Endodermal cell (in vitro differentiated cells): ENCODE measurements around the gene TFDP3. TPM values are rescaled to one million over a fixed set of nuclear protein-coding genes. Genes with fewer than 3 reads are reported as not detected.

Source experiments
- DNase-seq: peaks from one replicate; pipeline ENCODE4 v3.0.0-alpha.2; 2017
- H3K27ac ChIP-seq: 2 replicates; pipeline ENCODE4 v1.5.1; 2013; ENCODE audit warnings: mild to moderate bottlenecking, low read depth, low read length, moderate library complexity
- H3K27me3 ChIP-seq: 2 replicates; pipeline ENCODE4 v1.6.1; 2013; ENCODE audit warnings: mild to moderate bottlenecking, low read length, moderate library complexity; ENCODE audit not compliant: insufficient read depth, control insufficient read depth, poor library complexity, severe bottlenecking
- H3K36me3 ChIP-seq: 2 replicates; pipeline ENCODE4 v1.7.0; 2013; ENCODE audit warnings: mild to moderate bottlenecking, low read length, moderate library complexity; ENCODE audit not compliant: control insufficient read depth, insufficient read depth
- H3K4me1 ChIP-seq: one replicate; pipeline ENCODE4 v1.7.0; 2013; ENCODE audit warnings: low read length; ENCODE audit not compliant: control insufficient read depth, insufficient read depth
- H3K4me3 ChIP-seq: 2 replicates; pipeline ENCODE4 v1.5.1; 2013; ENCODE audit warnings: mild to moderate bottlenecking, low read length, moderate library complexity
- H3K9ac ChIP-seq: 2 replicates; pipeline ENCODE4 v1.6.1; 2013; ENCODE audit warnings: mild to moderate bottlenecking, low read length, moderate library complexity; ENCODE audit not compliant: poor library complexity, severe bottlenecking; ENCODE audit errors: extremely low read depth
- H3K9me3 ChIP-seq: 2 replicates; pipeline ENCODE4 v1.6.1; 2013; ENCODE audit warnings: mild to moderate bottlenecking, low read length, moderate library complexity; ENCODE audit not compliant: control insufficient read depth
- H3K27ac Mint-ChIP-seq: 2 replicates; pipeline ENCODE4 v1.8.0; 2020; ENCODE audit warnings: mixed read lengths
- H3K27me3 Mint-ChIP-seq: 2 replicates; pipeline ENCODE4 v1.8.0; 2021; ENCODE audit warnings: mild to moderate bottlenecking, mixed read lengths; ENCODE audit not compliant: insufficient read depth
- H3K36me3 Mint-ChIP-seq: 2 replicates; pipeline ENCODE4 v1.8.0; 2020; ENCODE audit warnings: low read depth, mixed read lengths
- H3K4me1 Mint-ChIP-seq: 2 replicates; pipeline ENCODE4 v1.8.0; 2020; ENCODE audit warnings: mixed read lengths
- H3K4me3 Mint-ChIP-seq: 2 replicates; pipeline ENCODE4 v1.8.0; 2020; ENCODE audit warnings: mild to moderate bottlenecking, moderate library complexity, mixed read lengths
- H3K9me3 Mint-ChIP-seq: 2 replicates; pipeline ENCODE4 v1.8.0; 2020; ENCODE audit warnings: mild to moderate bottlenecking, mixed read lengths
- WGBS, 2 experiments: methylation state at CpG; one replicate each; pipeline versions ENCODE4 v1.1.5 to v1.1.7; 2013; ENCODE audit warnings: missing lambda C conversion rate in 2 of 2, mixed read lengths in 1 of 2; ENCODE audit not compliant: insufficient coverage in 1 of 2, insufficient read length in 1 of 2; 5-methylcytosine and 5-hydroxymethylcytosine counted together
- total RNA-seq, 2 donors: library from RNA; stranded (reverse); fragmentation: NEBNext Ultra II Directional in 1 of 2; extraction: Animal tissue kit (Norgen Biotek cat#: 25700) in 1 of 2; gene quantifications; 2 replicates in 1 of 2; 3 replicates in 1 of 2; pipeline ENCODE4 v1.2.1, GENCODE V29; 2021
- TF ChIP-seq, protein P1 (sequence below): fragments of 200-600 bp; sonication (generic); conservative IDR thresholded peaks from 2 replicates; pipeline ENCODE4 v1.5.0; 2021; ENCODE audit warnings: antibody characterized with exemption, mild to moderate bottlenecking

TFDP3 gene
- total RNA-seq, 2 donors from 2014 or later: not detected

DNA sequence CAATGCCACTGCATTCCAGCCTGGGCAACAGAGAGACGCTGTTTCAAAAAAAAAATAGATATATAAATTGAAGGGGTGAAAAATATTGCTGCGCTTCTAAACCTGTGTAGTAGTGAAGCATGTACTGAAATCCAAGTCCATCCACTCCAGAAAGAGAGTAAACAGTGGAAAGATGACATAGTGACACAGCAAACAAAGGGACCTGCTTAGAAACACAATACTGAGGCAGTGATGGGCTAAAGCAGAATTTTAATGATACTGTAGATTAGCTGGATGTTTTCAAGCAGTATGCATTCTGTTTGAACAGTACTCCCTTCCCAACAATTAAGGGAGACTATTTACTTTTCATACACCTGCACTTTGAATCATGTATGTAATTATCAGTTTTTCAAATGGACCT is 42.5 kb downstream of the TFDP3 start:
- 96% methylated on average over 2 of the region's 2 CpGs; no CpG with 5 or more reads in 1 of the 2 experiments for WGBS, 2 experiments
- no peaks in the 10 kb centered on the region for H3K36me3 Mint-ChIP-seq
- no peaks in the 10 kb centered on the region for H3K27me3 ChIP-seq
- no peak overlapping the region for H3K4me3 ChIP-seq
- no peaks in the 10 kb centered on the region for H3K27me3 Mint-ChIP-seq
- H3K9me3 Mint-ChIP-seq: no peaks in the 10 kb centered on the region
- no peaks in the 10 kb centered on the region for H3K4me1 ChIP-seq
- no peak overlapping the region for H3K27ac Mint-ChIP-seq
- H3K4me3 Mint-ChIP-seq: no peak overlapping the region
- no peak overlapping the region for H3K27ac ChIP-seq
- H3K9me3 ChIP-seq: no peaks in the 10 kb centered on the region
- TF ChIP-seq, protein P1, sequence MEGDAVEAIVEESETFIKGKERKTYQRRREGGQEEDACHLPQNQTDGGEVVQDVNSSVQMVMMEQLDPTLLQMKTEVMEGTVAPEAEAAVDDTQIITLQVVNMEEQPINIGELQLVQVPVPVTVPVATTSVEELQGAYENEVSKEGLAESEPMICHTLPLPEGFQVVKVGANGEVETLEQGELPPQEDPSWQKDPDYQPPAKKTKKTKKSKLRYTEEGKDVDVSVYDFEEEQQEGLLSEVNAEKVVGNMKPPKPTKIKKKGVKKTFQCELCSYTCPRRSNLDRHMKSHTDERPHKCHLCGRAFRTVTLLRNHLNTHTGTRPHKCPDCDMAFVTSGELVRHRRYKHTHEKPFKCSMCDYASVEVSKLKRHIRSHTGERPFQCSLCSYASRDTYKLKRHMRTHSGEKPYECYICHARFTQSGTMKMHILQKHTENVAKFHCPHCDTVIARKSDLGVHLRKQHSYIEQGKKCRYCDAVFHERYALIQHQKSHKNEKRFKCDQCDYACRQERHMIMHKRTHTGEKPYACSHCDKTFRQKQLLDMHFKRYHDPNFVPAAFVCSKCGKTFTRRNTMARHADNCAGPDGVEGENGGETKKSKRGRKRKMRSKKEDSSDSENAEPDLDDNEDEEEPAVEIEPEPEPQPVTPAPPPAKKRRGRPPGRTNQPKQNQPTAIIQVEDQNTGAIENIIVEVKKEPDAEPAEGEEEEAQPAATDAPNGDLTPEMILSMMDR: no peak
- no peaks in the 10 kb centered on the region for H3K36me3 ChIP-seq
- H3K4me1 Mint-ChIP-seq: no peaks in the 10 kb centered on the region
- no peak overlapping the region for H3K9ac ChIP-seq
- DNase-seq: no peak

DNA sequence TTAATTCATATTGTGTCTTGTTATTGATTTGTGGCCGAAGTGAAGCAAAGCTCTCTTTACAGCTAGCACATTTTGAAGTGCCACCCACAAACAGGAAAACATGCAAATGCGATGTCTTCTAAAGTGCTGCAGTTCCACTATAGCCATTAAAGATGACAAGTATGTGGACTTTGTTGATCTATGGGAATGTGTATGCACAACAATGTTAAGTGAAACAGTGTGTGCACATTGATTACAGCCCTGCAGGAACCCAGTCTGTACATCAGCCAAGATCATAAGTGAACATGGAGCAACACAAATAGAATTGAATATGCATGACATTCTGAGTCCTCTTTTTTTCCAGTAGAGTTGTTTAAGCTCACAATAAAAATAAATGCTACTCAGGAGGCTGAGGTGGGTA is 43.0 kb downstream of the TFDP3 start:
- H3K9me3 Mint-ChIP-seq: no peaks in the 10 kb centered on the region
- Histone ChIP-seq H3K4me3 (no peak overlapping the region), H3K9ac (no peak overlapping the region), H3K9me3 (no peaks in the 10 kb centered on the region), H3K4me1 (no peaks in the 10 kb centered on the region), H3K36me3 (no peaks in the 10 kb centered on the region), H3K27me3 (no peaks in the 10 kb centered on the region), H3K27ac (no peak overlapping the region)
- H3K27ac Mint-ChIP-seq: no peak overlapping the region
- H3K4me3 Mint-ChIP-seq: no peak overlapping the region
- no peaks in the 10 kb centered on the region for H3K4me1 Mint-ChIP-seq
- H3K27me3 Mint-ChIP-seq: no peaks in the 10 kb centered on the region
- WGBS, 2 experiments: 94% methylated on average over 2 of the region's 2 CpGs; no CpG with 5 or more reads in 1 of the 2 experiments
- no peaks in the 10 kb centered on the region for H3K36me3 Mint-ChIP-seq
- TF ChIP-seq, protein P1: no peak
- no peak for DNase-seq

GRCh38 chrX:133171962-133172708 is 46.0 kb downstream of the TFDP3 start:
- Histone ChIP-seq H3K36me3 (no peaks in the 10 kb centered on the region), H3K27ac (no peak overlapping the region), H3K27me3 (no peaks in the 10 kb centered on the region), H3K9ac (no peak overlapping the region), H3K4me1 (no peaks in the 10 kb centered on the region), H3K9me3 (no peaks in the 10 kb centered on the region), H3K4me3 (no peak overlapping the region)
- H3K4me3 Mint-ChIP-seq: no peak overlapping the region
- peak; percentile 44 for DNase-seq
- H3K27ac Mint-ChIP-seq: no peak overlapping the region
- WGBS, 2 experiments: 56% methylated on average over 1 of the region's 1 CpG; no CpG with 5 or more reads in 1 of the 2 experiments
- no peaks in the 10 kb centered on the region for H3K4me1 Mint-ChIP-seq
- H3K27me3 Mint-ChIP-seq: peaks cover 2% of the 10 kb centered on the region
- no peaks in the 10 kb centered on the region for H3K9me3 Mint-ChIP-seq
- TF ChIP-seq, protein P1: peak; percentile 84
- H3K36me3 Mint-ChIP-seq: no peaks in the 10 kb centered on the region

Other genes with a start within 250 kb of the TFDP3 start
- gene USP26, start 121.2 kb downstream of the TFDP3 start, total RNA-seq: not detected
- gene GPC4, start 197.1 kb upstream of the TFDP3 start, total RNA-seq: 100 to 1,000 TPM; 281 to 829 TPM